IMR-90 (cell line): ENCODE results near the gene MTOR. TPM values are rescaled to one million over a fixed set of nuclear protein-coding genes. Genes with fewer than 3 reads are reported as not detected.

ENCODE experiments used
- ATAC-seq: fragments of 200-7000 bp; cut with Tn5 transposase; 2 replicates; pipeline ENCODE4 v1.9.1; 2020; ENCODE audit warnings: low read depth, mild to moderate bottlenecking, moderate library complexity
- BruUV-seq: library from RNA; stranded (reverse); fragments of 400-500 nt; replicated peaks from 2 replicates; lab custom pipeline; 2021; lab: Mats Ljungman, UMichigan
- CTCF ChIA-PET: fragments of 300-600 bp; formaldehyde crosslinking; extraction: SDS; loops from one replicate; lab custom pipeline; 2021; ENCODE audit warnings: antibody characterized with exemption; lab: Yijun Ruan, JAX
- POLR2A ChIA-PET: fragments of 300-600 bp; sonication (Branson Sonifier 250); formaldehyde crosslinking; loops from one replicate; lab custom pipeline; 2022; ENCODE audit warnings: antibody characterized with exemption; ENCODE audit not compliant: unreplicated experiment; lab: Charles Lee
- DNase-seq: peaks from one replicate; pipeline ENCODE4 v3.0.0; 2013
- H2AFZ ChIP-seq: replicated peaks from 2 replicates; pipeline ENCODE3; 2013; ENCODE audit warnings: low read length, mild to moderate bottlenecking; ENCODE audit not compliant: poor library complexity
- H2AK5ac ChIP-seq: 2 replicates; pipeline ENCODE4 v1.6.1; 2013; ENCODE audit warnings: low read depth, low read length, inconsistent platforms
- H2AK9ac ChIP-seq: replicated peaks from 2 replicates; pipeline ENCODE3; 2013; ENCODE audit warnings: mild to moderate bottlenecking, low read depth, low read length, moderate library complexity; ENCODE audit not compliant: poor library complexity
- H2BK120ac ChIP-seq: 2 replicates; pipeline ENCODE4 v1.6.1; 2013; ENCODE audit warnings: low read depth, low read length, inconsistent platforms
- H2BK15ac ChIP-seq: 3 replicates; pipeline ENCODE4 v1.6.1; 2013; ENCODE audit warnings: low read depth, low read length, inconsistent platforms
- H2BK20ac ChIP-seq: 2 replicates; pipeline ENCODE4 v1.6.1; 2013; ENCODE audit warnings: low read depth, mild to moderate bottlenecking, inconsistent platforms, low read length, moderate library complexity
- H2BK5ac ChIP-seq: 2 replicates; pipeline ENCODE4 v1.6.1; 2013; ENCODE audit warnings: mild to moderate bottlenecking, low read depth, low read length, inconsistent platforms; ENCODE audit not compliant: poor library complexity, severe bottlenecking
- H3K14ac ChIP-seq: replicated peaks from 2 replicates; pipeline ENCODE4 v1.6.1; 2013; ENCODE audit warnings: low read depth, low read length, inconsistent platforms
- H3K18ac ChIP-seq: 2 replicates; pipeline ENCODE4 v1.6.1; 2013; ENCODE audit warnings: low read depth, low read length, control low read depth
- H3K23ac ChIP-seq: 2 replicates; pipeline ENCODE4 v1.6.1; 2013; ENCODE audit warnings: low read depth, low read length, inconsistent platforms
- H3K27ac ChIP-seq: 2 replicates; pipeline ENCODE4 v1.5.1; 2013; ENCODE audit warnings: mild to moderate bottlenecking, control low read depth, low read length; ENCODE audit not compliant: insufficient read depth
- H3K27me3 ChIP-seq: 2 replicates; pipeline ENCODE4 v1.6.1; 2013; ENCODE audit warnings: low read length; ENCODE audit not compliant: control insufficient read depth, insufficient read depth
- H3K36me3 ChIP-seq: 2 replicates; pipeline ENCODE4 v1.6.1; 2013; ENCODE audit warnings: low read length, mixed read lengths; ENCODE audit not compliant: control insufficient read depth, insufficient read depth
- H3K4ac ChIP-seq: 2 replicates; pipeline ENCODE4 v1.6.1; 2013; ENCODE audit warnings: low read depth, low read length, inconsistent platforms
- H3K4me1 ChIP-seq: 2 replicates; pipeline ENCODE4 v1.6.1; 2013; ENCODE audit warnings: low read length, mixed read lengths; ENCODE audit not compliant: control insufficient read depth, insufficient read depth
- H3K4me2 ChIP-seq: 2 replicates; pipeline ENCODE4 v1.6.1; 2013; ENCODE audit warnings: low read depth, mild to moderate bottlenecking, control low read depth, low read length, moderate library complexity
- H3K4me3 ChIP-seq: 2 replicates; pipeline ENCODE4 v1.5.1; 2013; ENCODE audit warnings: low read depth, mild to moderate bottlenecking, control low read depth, low read length, moderate library complexity; ENCODE audit not compliant: insufficient read depth
- H3K56ac ChIP-seq: 2 replicates; pipeline ENCODE4 v1.6.1; 2013; ENCODE audit warnings: low read length, inconsistent platforms; ENCODE audit not compliant: insufficient read depth; ENCODE audit errors: extremely low read depth
- H3K79me1 ChIP-seq, 2 experiments: 2 replicates each; pipeline ENCODE4 v1.6.1; 2013; ENCODE audit warnings: low read length in 2 of 2, inconsistent platforms in 1 of 2, low read depth in 1 of 2
- H3K9ac ChIP-seq: 2 replicates; pipeline ENCODE4 v1.6.1; 2013; ENCODE audit warnings: low read depth, low read length, control low read depth
- H3K9me1 ChIP-seq: 2 replicates; pipeline ENCODE4 v1.6.1; 2013; ENCODE audit warnings: low read length, inconsistent platforms; ENCODE audit not compliant: insufficient read depth
- H3K9me3 ChIP-seq: 2 replicates; pipeline ENCODE4 v1.6.1; 2013; ENCODE audit warnings: low read length; ENCODE audit not compliant: control insufficient read depth, insufficient read depth
- H4K20me1 ChIP-seq: 2 replicates; pipeline ENCODE4 v1.6.1; 2013; ENCODE audit warnings: low read length, inconsistent platforms; ENCODE audit not compliant: insufficient read depth
- H4K5ac ChIP-seq: 2 replicates; pipeline ENCODE4 v1.6.1; 2013; ENCODE audit warnings: mild to moderate bottlenecking, low read depth, low read length, control low read depth
- H4K8ac ChIP-seq, 2 experiments: 2 replicates each; pipeline ENCODE4 v1.6.1; 2013; ENCODE audit warnings: low read depth in 2 of 2, low read length in 2 of 2, control low read depth in 1 of 2, inconsistent platforms in 1 of 2
- H4K91ac ChIP-seq: 2 replicates; pipeline ENCODE4 v1.6.1; 2013; ENCODE audit warnings: low read depth, low read length, inconsistent platforms; ENCODE audit not compliant: insufficient read depth
- CHD1 ChIP-seq: IDR thresholded peaks from 2 replicates; pipeline ENCODE4 v1.6.1; 2012; ENCODE audit warnings: low read depth, low read length, improper control_type of control experiment
- FOS ChIP-seq: fragments of 150-350 bp; IDR thresholded peaks from 2 replicates; pipeline ENCODE4 v1.6.1; 2016; ENCODE audit warnings: low read depth, low read length
- MAFK ChIP-seq: IDR thresholded peaks from 2 replicates; pipeline ENCODE4 v1.6.1; 2012; ENCODE audit warnings: low read depth, low read length, improper control_type of control experiment
- MAZ ChIP-seq: IDR thresholded peaks from 2 replicates; pipeline ENCODE4 v1.6.1; 2012; ENCODE audit warnings: low read depth, mild to moderate bottlenecking, low read length, improper control_type of control experiment, moderate library complexity, borderline replicate concordance
- MXI1 ChIP-seq: IDR thresholded peaks from 2 replicates; pipeline ENCODE4 v1.6.1; 2012; ENCODE audit warnings: low read depth, mild to moderate bottlenecking, low read length, moderate library complexity, borderline replicate concordance
- RAD21 ChIP-seq: IDR thresholded peaks from 2 replicates; pipeline ENCODE4 v1.6.1; 2012; ENCODE audit warnings: low read length, improper control_type of control experiment
- RCOR1 ChIP-seq: IDR thresholded peaks from 2 replicates; pipeline ENCODE4 v1.6.1; 2012; ENCODE audit warnings: mild to moderate bottlenecking, low read length, improper control_type of control experiment; ENCODE audit not compliant: insufficient replicate concordance
- SMC3 ChIP-seq: fragments of 150-350 bp; IDR thresholded peaks from 2 replicates; pipeline ENCODE4 v1.6.1; 2016; ENCODE audit warnings: low read depth, mild to moderate bottlenecking, antibody characterized with exemption, low read length, moderate library complexity
- WGBS, 2 experiments: methylation state at CpG; one replicate each; pipeline versions ENCODE4 v1.1.5 to v1.1.7; 2013; ENCODE audit warnings: missing lambda C conversion rate in 2 of 2; ENCODE audit not compliant: insufficient read length in 1 of 2; ENCODE audit errors: extremely low coverage in 2 of 2; 5-methylcytosine and 5-hydroxymethylcytosine counted together
- dilution Hi-C: fragments of 300-500 bp; cut with HindIII; formaldehyde crosslinking; loops from one replicate; pipeline ENCODE4 v1.14.3; 2018; ENCODE audit warnings: low sequenced_read_pairs; ENCODE audit not compliant: unreplicated experiment
- in situ Hi-C: fragments of 300-500 bp; cut with MboI; formaldehyde crosslinking; loops from 3 replicates; pipeline ENCODE4 v1.14.3; 2019; ENCODE audit warnings: low sequenced_read_pairs, inconsistent platforms, mixed read lengths
- intact Hi-C: fragments of 100-400 bp; cut with micrococcal nuclease; formaldehyde crosslinking; loops from 2 replicates; pipeline ENCODE4 v1.10.0; 2022
- polyA plus RNA-seq, 3 experiments: library from polyadenylated mRNA; depleted of rRNA; stranded (reverse); fragments of >200 nt; gene quantifications; 2 replicates each; pipeline ENCODE4 v1.2.3, GENCODE V29; 2012; ENCODE audit warnings: low replicate concordance in 1 of 3
- total RNA-seq: library from RNA; depleted of rRNA; stranded (reverse); fragments of >200 nt; gene quantifications from 2 replicates; pipeline ENCODE4 v1.2.3, GENCODE V29; 2012
- TF ChIP-seq, protein P1 (sequence below): fragments of 150-350 bp; IDR thresholded peaks from 2 replicates; pipeline ENCODE4 v1.6.1; 2017; ENCODE audit warnings: mild to moderate bottlenecking, antibody characterized with exemption, low read length, low read depth
- TF ChIP-seq, protein P2 (sequence below): conservative IDR thresholded peaks from 2 replicates; pipeline ENCODE4 v1.5.1; 2012; ENCODE audit warnings: mild to moderate bottlenecking, low read depth, low read length, improper control_type of control experiment

The MTOR gene
- total and polyA plus RNA-seq, 2 of the 4 experiments (the other 2 are of a cell fraction), result 19.2 to 36.7 TPM

DNA sequence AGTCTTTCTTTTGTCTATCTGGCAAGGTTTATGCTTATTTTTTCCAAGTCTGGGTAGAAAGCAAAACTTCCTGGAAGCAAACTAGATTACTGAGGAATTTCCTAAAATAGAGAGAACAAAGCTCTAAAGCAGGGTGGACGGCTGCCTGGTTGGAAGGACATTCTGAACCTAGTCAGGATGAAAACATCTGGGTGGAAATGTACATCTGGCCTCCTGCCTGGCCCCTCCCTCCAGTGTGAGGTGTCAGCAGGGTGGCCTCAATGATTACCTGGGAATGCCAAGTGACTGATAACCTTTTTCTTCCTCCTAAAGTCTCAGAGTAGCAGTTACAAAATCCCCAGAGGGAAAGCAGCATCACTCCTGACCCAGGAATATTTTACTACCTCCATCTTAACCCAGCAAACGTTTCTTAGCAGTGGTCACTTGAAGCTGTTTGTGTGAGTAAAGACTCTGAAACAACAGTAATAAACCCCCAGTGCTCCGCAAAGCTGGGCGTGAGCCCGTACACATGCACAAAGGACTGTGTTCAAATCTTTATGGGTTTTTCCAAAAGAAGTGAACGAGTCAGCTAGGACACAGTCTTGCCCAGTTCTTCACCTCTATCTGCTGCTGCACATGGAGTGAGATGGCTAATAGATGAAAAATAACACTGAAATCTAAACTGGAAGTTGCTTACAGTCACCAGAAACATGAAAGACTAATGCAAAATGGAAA, 54.3 kb downstream of the MTOR start:
- TF ChIP-seq RAD21 (no peak), CHD1 (no peak), FOS (no peak), MAZ (no peak), SMC3 (no peak), RCOR1 (no peak), MXI1 (no peak), MAFK (no peak)
- TF ChIP-seq, protein P1, sequence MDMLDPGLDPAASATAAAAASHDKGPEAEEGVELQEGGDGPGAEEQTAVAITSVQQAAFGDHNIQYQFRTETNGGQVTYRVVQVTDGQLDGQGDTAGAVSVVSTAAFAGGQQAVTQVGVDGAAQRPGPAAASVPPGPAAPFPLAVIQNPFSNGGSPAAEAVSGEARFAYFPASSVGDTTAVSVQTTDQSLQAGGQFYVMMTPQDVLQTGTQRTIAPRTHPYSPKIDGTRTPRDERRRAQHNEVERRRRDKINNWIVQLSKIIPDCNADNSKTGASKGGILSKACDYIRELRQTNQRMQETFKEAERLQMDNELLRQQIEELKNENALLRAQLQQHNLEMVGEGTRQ, result no peak
- TF ChIP-seq, protein P2, sequence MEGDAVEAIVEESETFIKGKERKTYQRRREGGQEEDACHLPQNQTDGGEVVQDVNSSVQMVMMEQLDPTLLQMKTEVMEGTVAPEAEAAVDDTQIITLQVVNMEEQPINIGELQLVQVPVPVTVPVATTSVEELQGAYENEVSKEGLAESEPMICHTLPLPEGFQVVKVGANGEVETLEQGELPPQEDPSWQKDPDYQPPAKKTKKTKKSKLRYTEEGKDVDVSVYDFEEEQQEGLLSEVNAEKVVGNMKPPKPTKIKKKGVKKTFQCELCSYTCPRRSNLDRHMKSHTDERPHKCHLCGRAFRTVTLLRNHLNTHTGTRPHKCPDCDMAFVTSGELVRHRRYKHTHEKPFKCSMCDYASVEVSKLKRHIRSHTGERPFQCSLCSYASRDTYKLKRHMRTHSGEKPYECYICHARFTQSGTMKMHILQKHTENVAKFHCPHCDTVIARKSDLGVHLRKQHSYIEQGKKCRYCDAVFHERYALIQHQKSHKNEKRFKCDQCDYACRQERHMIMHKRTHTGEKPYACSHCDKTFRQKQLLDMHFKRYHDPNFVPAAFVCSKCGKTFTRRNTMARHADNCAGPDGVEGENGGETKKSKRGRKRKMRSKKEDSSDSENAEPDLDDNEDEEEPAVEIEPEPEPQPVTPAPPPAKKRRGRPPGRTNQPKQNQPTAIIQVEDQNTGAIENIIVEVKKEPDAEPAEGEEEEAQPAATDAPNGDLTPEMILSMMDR, result no peak

More for the DNA sequence above, 54.3 kb downstream of the MTOR start:
- Histone ChIP-seq H2BK20ac (no peak overlapping the region), H4K20me1 (no peaks in the 10 kb centered on the region), H3K18ac (no peak overlapping the region), H3K9me1 (no peaks in the 10 kb centered on the region; the same call in 1 of the 2 replicates), H3K9me3 (no peaks in the 10 kb centered on the region), H4K5ac (no peak overlapping the region), H4K91ac (no peak overlapping the region), H3K4me1 (no peaks in the 10 kb centered on the region), H2AFZ (no peak overlapping the region), H2AK9ac (no peak overlapping the region), H3K56ac (no peak overlapping the region), H3K4ac (no peak overlapping the region), H3K27ac (no peak overlapping the region), H3K4me2 (no peak overlapping the region), H2AK5ac (no peak overlapping the region), H3K27me3 (no peaks in the 10 kb centered on the region), H3K36me3 (peaks cover 57% of the 10 kb centered on the region), H2BK15ac (no peak overlapping the region), H3K9ac (no peak overlapping the region), H2BK120ac (no peak overlapping the region), H2BK5ac (no peak overlapping the region), H3K4me3 (no peak overlapping the region), H3K14ac (no peak overlapping the region), H3K79me1 (no peaks in the 10 kb centered on the region), H4K8ac (no peak overlapping the region), H3K23ac (no peak overlapping the region)
- in situ Hi-C loops (no loop called here), dilution Hi-C loops (no loop called here), intact Hi-C loops (loop anchor here (5.0 kb wide), 1 partner anchor 116 kb away; no protein-coding TSS in a partner anchor)
- no CpG with 5 or more reads among the region's 6 CpGs for WGBS, 2 experiments
- ChIA-PET POLR2A (no interaction called here), CTCF (interaction anchor here (0.5 to 0.9 kb wide), 4 partner anchors 22 to 936 kb away, joined by 3 read pairs; no protein-coding TSS in a partner anchor)
- no peak; the same call in 1 of the 2 replicates for ATAC-seq
- BruUV-seq, result no TSS peak
- DNase-seq, result no peak
